Keratinocyte (primary cell): ENCODE data around the gene CLDND1. TPM values are rescaled to one million over a fixed set of nuclear protein-coding genes. Genes with fewer than 3 reads are reported as not detected.

Experiments
- DNase-seq: peaks from one replicate; pipeline ENCODE4 v3.0.0-alpha.2; 2011; ENCODE audit warnings: low read depth, missing footprints, low spot score
- FAIRE-seq: peaks from 2 replicates; lab custom pipeline; 2011; peaks lifted over from hg19 to GRCh38; lab: Jason Lieb, UNC
- H2AFZ ChIP-seq: 2 replicates; pipeline ENCODE4 v1.6.0; 2012; ENCODE audit warnings: low read length, control low read depth, inconsistent platforms; ENCODE audit not compliant: control insufficient read depth
- H3K27ac ChIP-seq: 2 replicates; pipeline ENCODE4 v1.5.1; 2011; ENCODE audit warnings: low read length; ENCODE audit not compliant: control insufficient read depth, insufficient read depth
- H3K27me3 ChIP-seq: 3 replicates; pipeline ENCODE4 v1.6.0; 2011; ENCODE audit warnings: low read length; ENCODE audit not compliant: control insufficient read depth, insufficient read depth; ENCODE audit errors: extremely low read depth
- H3K36me3 ChIP-seq, 2 experiments: 2 replicates in 1 of 2; 3 replicates in 1 of 2; pipeline ENCODE4 v1.5.1; 2011; ENCODE audit warnings: low read length in 2 of 2, mild to moderate bottlenecking in 1 of 2; ENCODE audit not compliant: control insufficient read depth in 2 of 2, insufficient read depth in 2 of 2; ENCODE audit errors: extremely low read depth in 1 of 2
- H3K4me1 ChIP-seq: 3 replicates; pipeline ENCODE4 v1.5.1; 2011; ENCODE audit warnings: low read length; ENCODE audit not compliant: control insufficient read depth, insufficient read depth; ENCODE audit errors: extremely low read depth
- H3K4me2 ChIP-seq: 3 replicates; pipeline ENCODE4 v1.6.0; 2011; ENCODE audit warnings: low read depth, low read length; ENCODE audit not compliant: control insufficient read depth, insufficient read depth; ENCODE audit errors: extremely low read depth
- H3K4me3 ChIP-seq, 3 experiments: fragments of 200-600 bp in 1 of 3; sonication (generic) in 1 of 3; 2 replicates in 2 of 3; 3 replicates in 1 of 3; pipeline ENCODE4 v1.5.1; 2011 to 2016; ENCODE audit warnings: low read length in 3 of 3, mild to moderate bottlenecking in 3 of 3, control low read depth in 2 of 3, inconsistent platforms in 1 of 3, low read depth in 1 of 3, mixed read lengths in 1 of 3, mixed run types in 1 of 3, moderate library complexity in 1 of 3; ENCODE audit not compliant: control insufficient read depth in 2 of 3, insufficient read depth in 2 of 3; ENCODE audit errors: extremely low read depth in 1 of 3
- H3K79me2 ChIP-seq: 2 replicates; pipeline ENCODE4 v1.6.0; 2012; ENCODE audit warnings: low read length; ENCODE audit not compliant: control insufficient read depth, insufficient read depth
- H3K9ac ChIP-seq: 3 replicates; pipeline ENCODE4 v1.6.0; 2011; ENCODE audit warnings: low read length; ENCODE audit not compliant: control insufficient read depth, insufficient read depth; ENCODE audit errors: extremely low read depth
- H3K9me1 ChIP-seq: 3 replicates; pipeline ENCODE4 v1.6.0; 2011; ENCODE audit warnings: low read length; ENCODE audit not compliant: control insufficient read depth, insufficient read depth; ENCODE audit errors: extremely low read depth
- H3K9me3 ChIP-seq: 2 replicates; pipeline ENCODE4 v1.5.1; 2012; ENCODE audit warnings: low read depth, low read length; ENCODE audit not compliant: control insufficient read depth
- H4K20me1 ChIP-seq: 3 replicates; pipeline ENCODE4 v1.6.0; 2011; ENCODE audit warnings: low read length; ENCODE audit not compliant: control insufficient read depth, insufficient read depth; ENCODE audit errors: extremely low read depth
- EZH2 ChIP-seq: IDR thresholded peaks from one replicate; pipeline ENCODE4 v1.6.1; 2012; ENCODE audit warnings: inconsistent platforms, mild to moderate bottlenecking, low read length, moderate library complexity
- dilution Hi-C: fragments of 300-500 bp; cut with MboI; formaldehyde crosslinking; loops from one replicate; pipeline ENCODE4 v1.7.0; 2020; ENCODE audit warnings: low sequenced_read_pairs; ENCODE audit not compliant: extremely low pct_ligation_motif_present
- polyA plus RNA-seq, 5 experiments: library from polyadenylated mRNA; depleted of rRNA in 3 of 5; stranded (reverse) in 3 of 5; stranded (forward) in 1 of 5; unstranded in 1 of 5; fragments of >200 nt; gene quantifications; 1 replicate in 1 of 5; 2 replicates in 3 of 5; 3 replicates in 1 of 5; pipeline versions ENCODE4 v1.2.1 to v1.2.3, GENCODE V29; 2011 to 2012; ENCODE audit warnings: missing spikeins in 2 of 5, low read depth in 1 of 5, low replicate concordance in 1 of 5
- TF ChIP-seq, protein P1 (sequence below), 3 experiments: IDR thresholded peaks in 1 of 3; conservative IDR thresholded peaks in 1 of 3; optimal IDR thresholded peaks in 1 of 3; 2 replicates in 2 of 3; 3 replicates in 1 of 3; pipeline versions ENCODE3 to v1.5.1; 2011; ENCODE audit warnings: low read length in 3 of 3, mild to moderate bottlenecking in 3 of 3, moderate library complexity in 2 of 3, control low read depth in 1 of 3, inconsistent platforms in 1 of 3; ENCODE audit not compliant: insufficient read depth in 2 of 3; ENCODE audit errors: extremely low read depth in 1 of 3

The CLDND1 gene
- polyA plus RNA-seq, 1 donor (not counting 4 experiments of a cell fraction or from before 2014, with no cell fraction given) = 137 TPM

DNA sequence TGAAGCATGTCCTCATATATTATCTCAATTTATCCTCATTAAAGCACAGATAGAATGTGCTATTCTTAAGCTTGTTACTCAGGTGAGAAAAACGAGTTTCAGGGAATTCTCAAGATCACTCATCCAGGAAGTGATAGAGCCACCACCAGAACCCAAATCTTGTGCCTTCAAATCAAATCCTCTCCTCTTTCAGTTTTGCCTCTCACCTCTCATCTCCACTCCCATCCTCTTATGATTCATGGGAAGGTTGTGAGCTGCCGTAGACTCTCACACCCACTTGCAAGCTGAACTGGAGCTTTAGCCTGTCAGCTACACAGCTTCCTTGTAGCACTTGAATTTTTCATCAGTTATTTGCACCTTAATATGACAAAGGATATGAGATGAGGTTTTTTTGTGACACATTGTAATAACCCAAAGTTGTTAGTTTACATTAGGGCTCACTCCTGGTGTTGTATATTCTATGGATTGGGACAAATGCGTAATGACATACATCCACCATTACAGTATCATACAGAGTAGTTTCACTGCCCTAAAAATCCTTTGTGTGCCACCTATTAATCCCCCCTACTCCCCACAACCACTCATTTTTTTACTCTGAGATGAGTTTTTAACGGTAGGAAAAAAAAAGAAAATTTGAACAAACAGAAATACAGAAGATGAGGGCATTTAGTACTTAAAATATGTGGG is 34.8 kb upstream of the CLDND1 start:
- H3K9me3 ChIP-seq = no peaks in the 10 kb centered on the region
- H3K79me2 ChIP-seq = no peaks in the 10 kb centered on the region
- H3K27ac ChIP-seq = no peak overlapping the region
- peaks cover 5% of the 10 kb centered on the region for H3K4me1 ChIP-seq
- no peak overlapping the region for H2AFZ ChIP-seq
- no peak overlapping the region for H3K4me3 ChIP-seq
- DNase-seq (no peak), FAIRE-seq (no peak)
- H3K9me1 ChIP-seq = no peaks in the 10 kb centered on the region
- no peak overlapping the region for H3K9ac ChIP-seq
- H3K27me3 ChIP-seq = no peaks in the 10 kb centered on the region
- no peaks in the 10 kb centered on the region for H4K20me1 ChIP-seq
- no peak for TF ChIP-seq EZH2
- TF ChIP-seq, protein P1, sequence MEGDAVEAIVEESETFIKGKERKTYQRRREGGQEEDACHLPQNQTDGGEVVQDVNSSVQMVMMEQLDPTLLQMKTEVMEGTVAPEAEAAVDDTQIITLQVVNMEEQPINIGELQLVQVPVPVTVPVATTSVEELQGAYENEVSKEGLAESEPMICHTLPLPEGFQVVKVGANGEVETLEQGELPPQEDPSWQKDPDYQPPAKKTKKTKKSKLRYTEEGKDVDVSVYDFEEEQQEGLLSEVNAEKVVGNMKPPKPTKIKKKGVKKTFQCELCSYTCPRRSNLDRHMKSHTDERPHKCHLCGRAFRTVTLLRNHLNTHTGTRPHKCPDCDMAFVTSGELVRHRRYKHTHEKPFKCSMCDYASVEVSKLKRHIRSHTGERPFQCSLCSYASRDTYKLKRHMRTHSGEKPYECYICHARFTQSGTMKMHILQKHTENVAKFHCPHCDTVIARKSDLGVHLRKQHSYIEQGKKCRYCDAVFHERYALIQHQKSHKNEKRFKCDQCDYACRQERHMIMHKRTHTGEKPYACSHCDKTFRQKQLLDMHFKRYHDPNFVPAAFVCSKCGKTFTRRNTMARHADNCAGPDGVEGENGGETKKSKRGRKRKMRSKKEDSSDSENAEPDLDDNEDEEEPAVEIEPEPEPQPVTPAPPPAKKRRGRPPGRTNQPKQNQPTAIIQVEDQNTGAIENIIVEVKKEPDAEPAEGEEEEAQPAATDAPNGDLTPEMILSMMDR (optimal IDR thresholded peaks at IDR 0.05 in 1 of 3, IDR thresholded peaks at IDR 0.05 in 1 of 3, conservative IDR thresholded peaks at IDR 0.05 in 1 of 3; ENCODE audit: extremely low read depth in 1 of 3, insufficient read depth in 2 of 3, low read length in 3 of 3) = no peak
- H3K36me3 ChIP-seq = no peaks in the 10 kb centered on the region
- dilution Hi-C loops = no loop called here
- H3K4me2 ChIP-seq = no peak overlapping the region

DNA sequence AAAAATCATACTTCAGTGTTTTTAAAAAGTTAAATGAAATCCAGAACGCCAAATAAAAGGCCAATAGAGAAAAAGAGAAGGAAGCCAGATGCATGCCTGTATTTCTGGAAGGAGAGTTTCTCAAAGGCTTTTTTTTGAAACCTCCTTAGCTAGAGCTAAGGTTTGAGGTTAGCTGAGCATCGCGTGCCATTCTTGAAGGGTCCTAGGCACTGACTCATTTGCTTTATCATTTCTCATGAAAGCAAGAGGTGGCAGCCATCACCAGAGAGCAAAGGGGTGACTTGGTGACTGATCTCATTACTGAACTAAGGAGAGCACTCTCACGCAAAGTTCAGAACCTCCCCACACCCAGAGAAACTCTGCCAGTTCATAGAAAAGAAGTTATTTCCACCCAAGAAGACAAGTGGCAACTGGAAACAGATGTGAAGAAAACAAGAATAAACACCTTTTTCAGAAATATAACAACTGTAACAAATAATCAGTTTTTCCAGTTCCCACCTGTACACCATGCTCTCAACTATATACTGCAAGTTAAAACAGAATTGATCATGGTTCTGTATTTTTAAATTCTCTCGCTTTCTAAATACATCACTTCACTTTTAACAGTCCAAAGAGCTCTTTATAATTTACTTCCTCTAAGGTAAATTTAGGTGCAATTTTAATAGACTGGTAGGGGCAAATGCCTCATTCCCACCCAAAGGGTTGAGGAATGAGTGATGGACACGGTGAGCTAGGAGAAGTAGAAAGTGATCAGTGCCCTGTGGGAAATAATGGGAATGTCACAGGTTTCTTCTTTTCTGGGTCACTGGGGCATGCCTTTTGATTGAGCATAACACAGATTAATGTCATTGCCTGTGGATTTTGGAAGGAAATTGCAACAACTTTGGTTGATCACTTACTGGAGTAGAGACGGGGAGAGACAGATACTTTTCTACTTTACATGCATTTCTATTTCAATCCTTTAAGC is 33.7 kb upstream of the CLDND1 start:
- H3K4me2 ChIP-seq = no peak overlapping the region
- H3K4me1 ChIP-seq = no peaks in the 10 kb centered on the region
- no peak overlapping the region for H2AFZ ChIP-seq
- no peak overlapping the region for H3K27ac ChIP-seq
- dilution Hi-C loops = no loop called here
- no peaks in the 10 kb centered on the region for H3K36me3 ChIP-seq
- DNase-seq (no peak), FAIRE-seq (peak; percentile 29)
- no peaks in the 10 kb centered on the region for H3K27me3 ChIP-seq
- H3K9ac ChIP-seq = no peak overlapping the region
- no peak overlapping the region for H3K4me3 ChIP-seq
- H3K79me2 ChIP-seq = no peaks in the 10 kb centered on the region
- TF ChIP-seq, protein P1 (optimal IDR thresholded peaks at IDR 0.05 in 1 of 3, IDR thresholded peaks at IDR 0.05 in 1 of 3, conservative IDR thresholded peaks at IDR 0.05 in 1 of 3; ENCODE audit: extremely low read depth in 1 of 3, insufficient read depth in 2 of 3, low read length in 3 of 3) = no peak
- no peak for TF ChIP-seq EZH2
- H3K9me1 ChIP-seq = no peaks in the 10 kb centered on the region
- H3K9me3 ChIP-seq = no peaks in the 10 kb centered on the region
- H4K20me1 ChIP-seq = no peaks in the 10 kb centered on the region
